ENCODE data around the gene NKTR. TPM values are rescaled to one million over a fixed set of nuclear protein-coding genes. Genes with fewer than 3 reads are reported as not detected.

The NKTR gene
- total RNA-seq, 1 donor from 2014 or later = 76.9 TPM

- DNase-seq (ENCODE audit: low spot score) = no peak
- Mint-ChIP-seq H3K27ac (no peak overlapping the region), H3K27me3 (ENCODE audit: insufficient read depth) (peaks cover 4% of the 10 kb centered on the region), H3K9me3 (no peaks in the 10 kb centered on the region), H3K4me3 (no peak overlapping the region), H3K4me1 (ENCODE audit: low read depth) (no peaks in the 10 kb centered on the region), H3K36me3 (ENCODE audit: low read depth) (no peaks in the 10 kb centered on the region)
- intact Hi-C loops (cut with micrococcal nuclease) = no loop called here
Observed at GRCh38 chr3:42670051-42670576, 69.6 kb downstream of the NKTR start.

DNA sequence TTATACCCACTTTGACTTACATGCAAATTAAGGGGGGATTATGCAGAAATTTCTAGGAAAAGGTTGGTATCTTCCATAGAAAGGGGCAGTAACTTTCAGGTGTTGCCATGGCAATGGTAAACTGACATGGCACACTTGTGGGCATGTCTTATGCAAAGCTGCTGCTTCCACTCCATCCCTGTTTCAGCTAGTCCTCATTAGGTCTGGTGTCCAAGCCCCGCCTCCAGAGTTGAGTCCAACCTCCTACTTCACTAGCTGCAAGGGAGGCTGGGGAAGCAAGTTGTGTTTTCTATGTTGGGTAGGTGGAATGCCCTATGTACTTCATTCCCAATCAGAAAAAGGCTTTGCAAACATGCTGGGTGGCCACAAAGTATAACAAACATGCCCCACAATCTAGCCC lies 70.2 kb downstream of the NKTR start:
- intact Hi-C loops (cut with micrococcal nuclease) = no loop called here
- Mint-ChIP-seq H3K36me3 (ENCODE audit: low read depth) (no peaks in the 10 kb centered on the region), H3K4me1 (ENCODE audit: low read depth) (no peaks in the 10 kb centered on the region), H3K4me3 (no peak overlapping the region), H3K9me3 (no peaks in the 10 kb centered on the region), H3K27me3 (ENCODE audit: insufficient read depth) (peaks cover 4% of the 10 kb centered on the region), H3K27ac (no peak overlapping the region)
- no peak for DNase-seq (ENCODE audit: low spot score)

- intact Hi-C loops (cut with micrococcal nuclease) = no loop called here
- Mint-ChIP-seq H3K4me3 (no peak overlapping the region), H3K4me1 (ENCODE audit: low read depth) (no peaks in the 10 kb centered on the region), H3K27me3 (ENCODE audit: insufficient read depth) (peaks cover 9% of the 10 kb centered on the region), H3K9me3 (peaks cover 17% of the 10 kb centered on the region), H3K36me3 (ENCODE audit: low read depth) (no peaks in the 10 kb centered on the region), H3K27ac (no peak overlapping the region)
- DNase-seq (ENCODE audit: low spot score) = no peak
Observed at GRCh38 chr3:42672515-42672914, 72.0 kb downstream of the NKTR start.

DNA sequence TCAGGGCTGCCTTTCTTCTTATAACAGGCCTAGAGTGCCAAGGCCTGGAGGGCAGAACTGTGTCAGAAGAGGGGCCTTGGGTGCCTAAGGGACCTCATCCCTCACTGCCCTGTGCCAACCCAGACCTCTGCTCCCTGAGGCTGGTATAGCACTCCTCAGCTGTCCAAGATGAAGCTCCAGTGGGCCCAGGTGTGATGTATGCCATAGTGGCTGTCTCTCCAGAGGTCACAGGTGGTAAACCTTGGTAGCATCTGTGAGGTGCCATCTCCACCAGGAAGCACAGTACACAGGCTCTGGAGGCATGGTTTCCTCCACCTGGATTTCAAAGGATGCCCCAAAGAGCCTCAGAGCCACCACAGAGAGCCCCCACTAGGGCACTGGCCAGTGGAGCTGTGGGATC lies 72.6 kb downstream of the NKTR start:
- H3K27ac Mint-ChIP-seq = no peak overlapping the region
- intact Hi-C loops (cut with micrococcal nuclease) = no loop called here
- H3K4me1 Mint-ChIP-seq (ENCODE audit: low read depth) = no peaks in the 10 kb centered on the region
- peaks cover 9% of the 10 kb centered on the region for H3K27me3 Mint-ChIP-seq (ENCODE audit: insufficient read depth)
- no peaks in the 10 kb centered on the region for H3K36me3 Mint-ChIP-seq (ENCODE audit: low read depth)
- no peak overlapping the region for H3K4me3 Mint-ChIP-seq
- peaks cover 23% of the 10 kb centered on the region for H3K9me3 Mint-ChIP-seq
- DNase-seq (ENCODE audit: low spot score) = no peak

GRCh38 chr3:42674146-42674545 lies 73.7 kb downstream of the NKTR start:
- no peaks in the 10 kb centered on the region for H3K4me1 Mint-ChIP-seq (ENCODE audit: low read depth)
- intact Hi-C loops (cut with micrococcal nuclease) = no loop called here

DNA sequence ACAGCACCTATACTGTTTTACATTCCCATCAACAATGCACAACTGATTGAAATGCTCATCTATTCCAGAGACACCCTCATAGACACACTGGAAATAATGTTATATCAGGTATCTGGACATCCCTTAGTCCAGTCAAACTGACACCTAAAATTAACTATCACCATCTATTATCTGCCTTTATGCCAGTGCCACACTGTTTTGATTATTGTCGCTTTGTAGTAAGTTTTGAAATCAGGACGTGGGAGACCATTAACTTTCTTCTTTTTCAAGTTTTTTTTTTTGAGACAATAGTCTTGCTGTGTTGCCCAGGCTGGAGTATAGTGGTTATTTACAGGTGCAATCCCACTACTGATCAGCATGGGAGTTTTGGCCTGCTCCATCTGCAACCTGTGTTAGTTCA lies 75.4 kb downstream of the NKTR start:
- Mint-ChIP-seq H3K27ac (no peak overlapping the region), H3K9me3 (peaks cover 25% of the 10 kb centered on the region), H3K4me3 (no peak overlapping the region), H3K36me3 (ENCODE audit: low read depth) (no peaks in the 10 kb centered on the region), H3K4me1 (ENCODE audit: low read depth) (no peaks in the 10 kb centered on the region), H3K27me3 (ENCODE audit: insufficient read depth) (peaks cover 14% of the 10 kb centered on the region)
- DNase-seq (ENCODE audit: low spot score) = no peak
- intact Hi-C loops (cut with micrococcal nuclease) = no loop called here

More at GRCh38 chr3:42674146-42674545, 73.7 kb downstream of the NKTR start:
- DNase-seq (ENCODE audit: low spot score) = no peak
- H3K36me3 Mint-ChIP-seq (ENCODE audit: low read depth) = no peaks in the 10 kb centered on the region
- peaks cover 14% of the 10 kb centered on the region for H3K27me3 Mint-ChIP-seq (ENCODE audit: insufficient read depth)
- H3K27ac Mint-ChIP-seq = no peak overlapping the region
- H3K9me3 Mint-ChIP-seq = peaks cover 25% of the 10 kb centered on the region
- no peak overlapping the region for H3K4me3 Mint-ChIP-seq

DNA sequence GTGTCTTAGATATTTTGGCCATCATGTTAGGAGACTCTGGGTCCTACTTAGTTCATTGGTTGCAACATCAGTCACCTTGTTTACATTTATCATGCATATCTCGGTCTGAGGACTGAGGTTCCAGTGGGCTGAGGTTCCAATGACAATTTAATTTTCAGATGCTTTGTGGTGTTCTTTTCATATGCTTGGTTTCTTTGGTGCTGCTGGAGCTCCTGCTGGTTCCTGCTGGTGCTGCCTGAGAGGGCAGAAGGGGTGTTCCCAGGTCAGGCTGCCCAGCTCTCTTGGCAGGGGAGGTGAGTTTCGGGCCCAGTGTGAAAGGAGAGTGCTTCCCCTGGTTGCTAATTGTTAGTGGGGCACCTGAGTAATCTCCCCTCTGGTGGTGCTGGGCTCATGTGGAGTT lies 78.0 kb downstream of the NKTR start:
- H3K9me3 Mint-ChIP-seq = peaks cover 25% of the 10 kb centered on the region
- H3K36me3 Mint-ChIP-seq (ENCODE audit: low read depth) = no peaks in the 10 kb centered on the region
- no peak for DNase-seq (ENCODE audit: low spot score)
- H3K27ac Mint-ChIP-seq = no peak overlapping the region
- intact Hi-C loops (cut with micrococcal nuclease) = no loop called here
- no peak overlapping the region for H3K4me3 Mint-ChIP-seq
- H3K27me3 Mint-ChIP-seq (ENCODE audit: insufficient read depth) = peaks cover 20% of the 10 kb centered on the region
- no peaks in the 10 kb centered on the region for H3K4me1 Mint-ChIP-seq (ENCODE audit: low read depth)

DNA sequence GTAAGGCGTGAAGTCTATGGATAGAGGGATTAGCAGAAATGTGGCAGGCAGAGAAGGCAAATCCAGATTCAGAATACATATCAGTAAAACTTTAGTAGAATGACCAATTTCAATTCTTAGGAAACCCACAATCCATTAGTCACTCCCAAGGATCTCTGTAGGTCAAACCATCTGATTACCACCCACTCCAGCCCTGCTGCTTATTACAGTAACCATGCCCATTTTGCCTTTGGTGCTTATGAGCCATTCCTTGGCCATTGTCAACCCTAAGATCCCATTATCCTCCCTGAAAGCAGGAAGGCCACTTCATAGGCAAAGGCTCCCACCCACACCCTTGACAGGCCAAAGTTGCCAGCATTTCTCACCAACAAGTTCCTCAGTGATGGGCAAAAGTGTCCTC lies 79.8 kb downstream of the NKTR start:
- DNase-seq (ENCODE audit: low spot score) = no peak
- peaks cover 19% of the 10 kb centered on the region for H3K27me3 Mint-ChIP-seq (ENCODE audit: insufficient read depth)
- no peaks in the 10 kb centered on the region for H3K36me3 Mint-ChIP-seq (ENCODE audit: low read depth)
- intact Hi-C loops (cut with micrococcal nuclease) = no loop called here
- H3K4me3 Mint-ChIP-seq = no peak overlapping the region
- no peaks in the 10 kb centered on the region for H3K4me1 Mint-ChIP-seq (ENCODE audit: low read depth)
- peaks cover 25% of the 10 kb centered on the region for H3K9me3 Mint-ChIP-seq
- no peak overlapping the region for H3K27ac Mint-ChIP-seq

- no peaks in the 10 kb centered on the region for H3K36me3 Mint-ChIP-seq (ENCODE audit: low read depth)
- no peak overlapping the region for H3K27ac Mint-ChIP-seq
- intact Hi-C loops (cut with micrococcal nuclease) = no loop called here
- no peak overlapping the region for H3K4me3 Mint-ChIP-seq
- H3K4me1 Mint-ChIP-seq (ENCODE audit: low read depth) = peaks cover 2% of the 10 kb centered on the region
- peaks cover 24% of the 10 kb centered on the region for H3K9me3 Mint-ChIP-seq
- DNase-seq (ENCODE audit: low spot score) = no peak
- peaks cover 19% of the 10 kb centered on the region for H3K27me3 Mint-ChIP-seq (ENCODE audit: insufficient read depth)
Observed at GRCh38 chr3:42680806-42681205, 80.3 kb downstream of the NKTR start.

DNA sequence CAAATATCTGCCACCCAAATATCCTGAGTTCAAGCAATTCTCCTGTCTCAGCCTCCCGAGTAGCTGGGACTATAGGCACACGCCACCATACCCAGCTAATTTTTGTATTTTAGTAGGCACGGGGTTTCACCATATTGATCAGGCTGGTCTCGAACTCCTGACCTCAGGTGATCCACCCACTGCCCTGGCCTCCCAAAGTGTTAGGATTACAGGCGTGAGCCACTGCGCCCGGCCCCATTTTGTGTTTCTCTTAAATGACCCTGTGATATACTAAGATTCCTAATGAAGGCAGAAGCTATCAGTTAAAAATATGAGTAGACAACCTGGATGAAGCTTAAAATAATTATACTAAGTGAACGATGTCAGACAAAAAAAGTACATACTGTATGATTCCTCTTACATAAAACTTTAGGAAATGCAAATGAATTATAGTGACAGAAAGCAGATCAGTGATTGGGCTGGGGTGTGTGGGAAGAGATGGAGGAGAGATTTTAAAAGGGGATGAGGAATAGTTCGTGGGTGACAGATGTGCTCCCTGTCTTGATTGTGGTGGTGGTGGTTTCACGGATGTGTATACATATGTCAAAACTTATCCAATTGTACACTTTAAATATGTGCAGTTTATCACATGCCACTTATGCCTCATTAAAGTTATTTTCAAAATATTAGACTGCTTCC lies 81.0 kb downstream of the NKTR start:
- intact Hi-C loops (cut with micrococcal nuclease) = no loop called here
- Mint-ChIP-seq H3K4me3 (no peak overlapping the region), H3K9me3 (peaks cover 17% of the 10 kb centered on the region), H3K4me1 (ENCODE audit: low read depth) (peaks cover 5% of the 10 kb centered on the region), H3K27ac (no peak overlapping the region), H3K36me3 (ENCODE audit: low read depth) (no peaks in the 10 kb centered on the region), H3K27me3 (ENCODE audit: insufficient read depth) (peaks cover 16% of the 10 kb centered on the region)
- no peak for DNase-seq (ENCODE audit: low spot score)

- Mint-ChIP-seq H3K27me3 (ENCODE audit: insufficient read depth) (peaks cover 19% of the 10 kb centered on the region), H3K9me3 (peaks cover 7% of the 10 kb centered on the region), H3K27ac (peak overlapping the region; percentile 11), H3K36me3 (ENCODE audit: low read depth) (no peaks in the 10 kb centered on the region), H3K4me3 (no peak overlapping the region), H3K4me1 (ENCODE audit: low read depth) (peaks cover 5% of the 10 kb centered on the region)
- no peak for DNase-seq (ENCODE audit: low spot score)
- intact Hi-C loops (cut with micrococcal nuclease) = no loop called here
Observed at GRCh38 chr3:42682301-42683070, 82.0 kb downstream of the NKTR start.

GRCh38 chr3:42683875-42684598 lies 83.6 kb downstream of the NKTR start:
- peaks cover 15% of the 10 kb centered on the region for H3K27me3 Mint-ChIP-seq (ENCODE audit: insufficient read depth)
- no peak overlapping the region for H3K27ac Mint-ChIP-seq
- H3K4me3 Mint-ChIP-seq = no peak overlapping the region
- H3K36me3 Mint-ChIP-seq (ENCODE audit: low read depth) = no peaks in the 10 kb centered on the region
- H3K4me1 Mint-ChIP-seq (ENCODE audit: low read depth) = peaks cover 5% of the 10 kb centered on the region
- intact Hi-C loops (cut with micrococcal nuclease) = loop anchor here (1.0 kb wide), 1 partner anchor 46 kb away; no protein-coding TSS in a partner anchor
- H3K9me3 Mint-ChIP-seq = no peaks in the 10 kb centered on the region
- DNase-seq (ENCODE audit: low spot score) = no peak

Measured in activated T-helper 1 cell treated with anti-CD3 and anti-CD28 coated beads, Interleukin-12 subunit alpha, Interleukin-12 subunit beta, Interleukin-2, Interleukin-4 antibody, amounts not matched to agents 30 ng/mL and 10 ng/mL and 1 ng/mL, durations not matched to agents 14 hours and 24 hours and 36 hours (primary cell).